Trophoblast cell (in vitro differentiated cells and primary cell): ENCODE data around the gene DIO3.
"Not testable (repeated sequence)": the region's sequence is repeated elsewhere in the genome, so short reads cannot be mapped to it uniquely, and the experiment has no call there.

Experiments
- DNase-seq, 2 donors: peaks; one replicate each; pipeline ENCODE4 v3.0.0-alpha.2; 2016
- H2AFZ ChIP-seq: 2 replicates; pipeline ENCODE4 v1.6.1; 2013; ENCODE audit warnings: low read length, moderate library complexity, mild to moderate bottlenecking; ENCODE audit not compliant: insufficient read depth, poor library complexity
- H2AK5ac ChIP-seq: 2 replicates; pipeline ENCODE4 v1.6.1; 2013; ENCODE audit warnings: mild to moderate bottlenecking, low read length
- H2BK120ac ChIP-seq: 2 replicates; pipeline ENCODE4 v1.6.1; 2013; ENCODE audit warnings: low read length, mild to moderate bottlenecking, moderate library complexity; ENCODE audit not compliant: insufficient read depth, poor library complexity
- H2BK12ac ChIP-seq: 2 replicates; pipeline ENCODE4 v1.6.1; 2013; ENCODE audit warnings: mild to moderate bottlenecking, low read length, moderate library complexity
- H2BK5ac ChIP-seq: 2 replicates; pipeline ENCODE4 v1.6.1; 2013; ENCODE audit warnings: low read length, low read depth, moderate library complexity, mild to moderate bottlenecking; ENCODE audit not compliant: poor library complexity
- H3K14ac ChIP-seq: 2 replicates; pipeline ENCODE4 v1.6.1; 2013; ENCODE audit warnings: mild to moderate bottlenecking, low read length
- H3K18ac ChIP-seq: 2 replicates; pipeline ENCODE4 v1.6.1; 2013; ENCODE audit warnings: mild to moderate bottlenecking, low read length
- H3K23ac ChIP-seq: 2 replicates; pipeline ENCODE4 v1.6.1; 2013; ENCODE audit warnings: low read length
- H3K27ac ChIP-seq: 2 replicates; pipeline ENCODE4 v1.5.1; 2013; ENCODE audit warnings: low read depth, mild to moderate bottlenecking, inconsistent platforms, low read length, moderate library complexity
- H3K27me3 ChIP-seq: 2 replicates; pipeline ENCODE4 v1.6.1; 2013; ENCODE audit warnings: inconsistent platforms, mild to moderate bottlenecking, low read length, moderate library complexity; ENCODE audit not compliant: insufficient read depth
- H3K36me3 ChIP-seq, 2 experiments: 1 replicate in 1 of 2; 2 replicates in 1 of 2; pipeline ENCODE4 v1.6.1; 2013; ENCODE audit warnings: low read length in 2 of 2, mild to moderate bottlenecking in 2 of 2, moderate library complexity in 1 of 2; ENCODE audit not compliant: insufficient read depth in 2 of 2, control insufficient read depth in 1 of 2
- H3K4ac ChIP-seq: 2 replicates; pipeline ENCODE4 v1.6.1; 2013; ENCODE audit warnings: low read depth, mild to moderate bottlenecking, low read length, moderate library complexity
- H3K4me1 ChIP-seq, 2 experiments: 1 replicate in 1 of 2; 2 replicates in 1 of 2; pipeline ENCODE4 v1.6.1; 2013; ENCODE audit warnings: low read length in 2 of 2, mild to moderate bottlenecking in 2 of 2, moderate library complexity in 1 of 2; ENCODE audit not compliant: insufficient read depth in 2 of 2, control insufficient read depth in 1 of 2
- H3K4me2 ChIP-seq: 2 replicates; pipeline ENCODE4 v1.6.1; 2013; ENCODE audit warnings: inconsistent platforms, mild to moderate bottlenecking, low read length, moderate library complexity
- H3K4me3 ChIP-seq: 2 replicates; pipeline ENCODE4 v1.5.1; 2013; ENCODE audit warnings: mild to moderate bottlenecking, low read depth, low read length, inconsistent platforms
- H3K79me1 ChIP-seq: one replicate; pipeline ENCODE4 v1.6.1; 2013; ENCODE audit warnings: low read length
- H3K79me2 ChIP-seq: 2 replicates; pipeline ENCODE4 v1.6.1; 2013; ENCODE audit warnings: low read length, mild to moderate bottlenecking; ENCODE audit not compliant: control insufficient read depth, insufficient read depth, poor library complexity
- H3K9ac ChIP-seq: 2 replicates; pipeline ENCODE4 v1.6.1; 2013; ENCODE audit warnings: mild to moderate bottlenecking, low read length
- H3K9me3 ChIP-seq: 2 replicates; pipeline ENCODE4 v1.6.1; 2013; ENCODE audit warnings: low read depth, mild to moderate bottlenecking, control low read depth, inconsistent platforms, low read length; ENCODE audit not compliant: insufficient read depth
- H4K12ac ChIP-seq: 2 replicates; pipeline ENCODE4 v1.6.1; 2013; ENCODE audit warnings: low read depth, mild to moderate bottlenecking, low read length, moderate library complexity
- H4K8ac ChIP-seq: 2 replicates; pipeline ENCODE4 v1.6.1; 2013; ENCODE audit warnings: low read depth, mild to moderate bottlenecking, low read length, moderate library complexity
- H4K91ac ChIP-seq: one replicate; pipeline ENCODE4 v1.6.1; 2013; ENCODE audit warnings: low read depth, mild to moderate bottlenecking, low read length, moderate library complexity
- WGBS: extraction: QIAGEN DNeasy Blood & Tissue Kit; methylation state at CpG from one replicate; pipeline ENCODE4 v1.1.7; 2013; ENCODE audit warnings: missing lambda C conversion rate; ENCODE audit not compliant: insufficient read length, insufficient coverage; ENCODE audit errors: extremely low coverage; 5-methylcytosine and 5-hydroxymethylcytosine counted together

DIO3 gene

DNA sequence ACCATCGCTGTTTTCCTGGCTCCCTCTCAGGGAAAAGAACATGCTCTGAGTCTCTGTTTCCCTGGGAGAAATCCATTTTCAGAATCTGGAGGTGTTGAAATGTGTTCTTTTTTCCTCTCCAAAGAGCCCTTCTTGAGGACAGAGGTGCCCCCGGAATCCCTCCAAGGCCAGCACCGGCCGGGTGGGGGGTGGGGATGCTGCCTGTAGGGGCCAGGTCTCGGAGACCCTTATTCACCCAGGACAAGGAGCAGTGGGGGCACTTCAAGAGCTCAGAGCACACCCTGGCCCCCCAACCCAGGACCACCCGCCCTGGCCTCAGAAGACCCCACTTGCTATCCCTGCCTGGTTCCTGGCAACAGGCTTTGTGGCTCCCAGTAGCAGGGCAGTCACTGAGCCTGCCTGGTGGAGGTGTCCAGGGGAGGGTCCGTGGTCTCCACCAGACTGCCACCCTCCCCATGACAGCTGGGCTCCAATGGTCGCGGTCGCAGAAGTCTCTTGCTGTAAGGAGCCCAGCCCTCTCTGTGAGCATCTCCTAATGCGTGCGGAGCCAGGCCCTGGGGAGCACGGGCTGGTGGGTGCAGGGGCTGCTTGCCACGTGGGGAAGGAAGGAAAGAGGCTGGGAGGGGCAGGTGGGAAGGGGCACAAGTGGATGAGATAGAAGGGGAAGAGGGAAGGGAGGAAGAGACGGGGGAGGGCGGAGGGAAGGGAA, 13.2 kb upstream of the DIO3 start:
- no peaks in the 10 kb centered on the region for H3K9me3 ChIP-seq
- H3K27ac ChIP-seq: no peak overlapping the region
- H4K12ac ChIP-seq: no peak overlapping the region
- H2AFZ ChIP-seq: no peak overlapping the region
- no peaks in the 10 kb centered on the region for H3K27me3 ChIP-seq
- no peak for DNase-seq
- no peak overlapping the region for H2BK120ac ChIP-seq
- no peak overlapping the region for H3K4ac ChIP-seq
- no peaks in the 10 kb centered on the region for H3K79me2 ChIP-seq
- H4K8ac ChIP-seq: no peak overlapping the region
- H3K14ac ChIP-seq: no peak overlapping the region
- no peaks in the 10 kb centered on the region for H3K36me3 ChIP-seq
- H3K9ac ChIP-seq: no peak overlapping the region
- H3K4me2 ChIP-seq: no peak overlapping the region
- no peak overlapping the region for H3K18ac ChIP-seq
- H3K79me1 ChIP-seq: no peaks in the 10 kb centered on the region
- H3K4me1 ChIP-seq: no peaks in the 10 kb centered on the region
- H2AK5ac ChIP-seq: no peak overlapping the region
- 100% methylated on average over 1 of the region's 16 CpGs for WGBS
- no peak overlapping the region for H2BK5ac ChIP-seq
- no peak overlapping the region for H2BK12ac ChIP-seq
- H3K4me3 ChIP-seq: no peak overlapping the region
- no peak overlapping the region for H3K23ac ChIP-seq
- no peak overlapping the region for H4K91ac ChIP-seq

DNA sequence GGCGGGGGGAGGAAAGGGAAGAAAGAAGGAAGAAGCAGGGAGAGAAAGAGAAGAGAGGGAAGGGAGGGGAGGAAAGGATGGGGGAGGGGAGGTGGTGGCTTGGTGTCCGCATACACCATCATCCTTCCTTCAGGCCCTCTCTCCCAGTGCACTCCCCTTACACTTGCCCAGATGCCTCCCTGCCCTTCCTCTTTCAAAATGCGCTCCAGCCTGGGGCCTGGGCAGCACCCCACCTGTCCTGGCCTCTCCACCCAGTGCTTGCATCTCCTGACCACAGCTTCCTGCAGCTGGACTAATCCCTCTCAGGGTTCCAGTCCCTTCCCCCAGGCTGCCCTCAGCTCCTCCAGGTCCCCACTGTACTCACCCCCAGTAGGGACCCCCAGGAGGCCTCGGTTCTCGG, 12.6 kb upstream of the DIO3 start:
- Histone ChIP-seq H4K12ac (no peak overlapping the region), H3K79me1 (no peaks in the 10 kb centered on the region), H3K4me3 (no peak overlapping the region), H3K4ac (no peak overlapping the region), H3K79me2 (no peaks in the 10 kb centered on the region), H4K8ac (no peak overlapping the region), H3K23ac (no peak overlapping the region), H2AFZ (no peak overlapping the region), H3K4me1 (no peaks in the 10 kb centered on the region), H2BK120ac (no peak overlapping the region), H2BK5ac (no peak overlapping the region), H3K9me3 (no peaks in the 10 kb centered on the region), H3K36me3 (no peaks in the 10 kb centered on the region), H3K9ac (no peak overlapping the region), H3K27ac (no peak overlapping the region), H3K18ac (no peak overlapping the region), H2BK12ac (no peak overlapping the region), H2AK5ac (no peak overlapping the region), H3K27me3 (no peaks in the 10 kb centered on the region), H4K91ac (no peak overlapping the region), H3K14ac (no peak overlapping the region), H3K4me2 (no peak overlapping the region)
- no CpG with 5 or more reads among the region's 5 CpGs for WGBS
- DNase-seq: no peak

- Histone ChIP-seq H3K23ac (no peak overlapping the region), H3K79me1 (no peaks in the 10 kb centered on the region), H3K4me2 (no peak overlapping the region), H3K18ac (no peak overlapping the region), H4K91ac (no peak overlapping the region), H3K79me2 (no peaks in the 10 kb centered on the region), H2AFZ (no peak overlapping the region), H3K14ac (no peak overlapping the region), H4K8ac (no peak overlapping the region), H3K4me3 (no peak overlapping the region), H2BK12ac (no peak overlapping the region), H4K12ac (no peak overlapping the region), H2BK5ac (no peak overlapping the region), H3K9ac (no peak overlapping the region), H3K27me3 (no peaks in the 10 kb centered on the region), H3K27ac (no peak overlapping the region), H3K4ac (no peak overlapping the region), H2BK120ac (no peak overlapping the region), H2AK5ac (no peak overlapping the region), H3K36me3 (no peaks in the 10 kb centered on the region), H3K9me3 (no peaks in the 10 kb centered on the region), H3K4me1 (no peaks in the 10 kb centered on the region)
- no peak for DNase-seq
- no CpG with 5 or more reads among the region's 18 CpGs for WGBS
Observed at GRCh38 chr14:101549154-101549553, 12.1 kb upstream of the DIO3 start.

GRCh38 chr14:101550202-101550912, 10.9 kb upstream of the DIO3 start:
- H3K4me1 ChIP-seq, H3K79me1 ChIP-seq, H3K14ac ChIP-seq, H3K18ac ChIP-seq, H4K91ac ChIP-seq, H3K27ac ChIP-seq, DNase-seq, H2BK5ac ChIP-seq, H3K4me3 ChIP-seq, H3K4me2 ChIP-seq, H2AK5ac ChIP-seq, H3K79me2 ChIP-seq, H3K9me3 ChIP-seq, H3K36me3 ChIP-seq, H2BK120ac ChIP-seq, H4K12ac ChIP-seq, H3K23ac ChIP-seq, H2BK12ac ChIP-seq, H2AFZ ChIP-seq, H3K27me3 ChIP-seq, H4K8ac ChIP-seq, H3K4ac ChIP-seq, H3K9ac ChIP-seq: not testable (repeated sequence)
- no CpG with 5 or more reads among the region's 5 CpGs for WGBS
